Left hindlimb (tissue), 1 donor: ENCODE measurements around the gene RAD51D.
"Not testable (repeated sequence)": the region's sequence is repeated elsewhere in the genome, so short reads cannot be mapped to it uniquely, and the experiment has no call there.

ENCODE experiments used
- DNase-seq: peaks from one replicate; pipeline ENCODE4 v3.0.0-alpha.2; 2018

Gene RAD51D

GRCh38 chr17:35119370-35120165 lies at the start of gene RAD51D:
Gene RAD51D, minus strand, starts transcription at chr17:35119860. Its CDS starts 247 bp downstream, at chr17:35119613.
- peak; percentile 82 for DNase-seq

- DNase-seq = no peak
These were observed 48.0 kb upstream of the RAD51D start for GRCh38 chr17:35167666-35168065.

- no peak for DNase-seq
These were observed 47.4 kb upstream of the RAD51D start for GRCh38 chr17:35167046-35167445.

GRCh38 chr17:35166526-35166925 lies 46.9 kb upstream of the RAD51D start:
- no peak for DNase-seq

GRCh38 chr17:35164716-35165115 lies 45.1 kb upstream of the RAD51D start:
- DNase-seq = no peak

GRCh38 chr17:35163886-35164285 lies 44.2 kb upstream of the RAD51D start:
- DNase-seq = no peak

- no peak for DNase-seq
These were observed 43.1 kb upstream of the RAD51D start for GRCh38 chr17:35162755-35163154.

- no peak for DNase-seq
These were observed 41.7 kb upstream of the RAD51D start for GRCh38 chr17:35161281-35161761.

- DNase-seq = no peak
These were observed 40.9 kb upstream of the RAD51D start for GRCh38 chr17:35160354-35161201.

GRCh38 chr17:35159940-35160339 lies 40.3 kb upstream of the RAD51D start:
- no peak for DNase-seq

- no peak for DNase-seq
These were observed 35.6 kb upstream of the RAD51D start for GRCh38 chr17:35155246-35155645.

- no peak for DNase-seq
These were observed 34.8 kb upstream of the RAD51D start for GRCh38 chr17:35154196-35155165.

GRCh38 chr17:35152421-35153140 lies 32.9 kb upstream of the RAD51D start:
- DNase-seq = no peak

GRCh38 chr17:35151080-35151479 lies 31.4 kb upstream of the RAD51D start:
- DNase-seq = not testable (repeated sequence)

GRCh38 chr17:35149941-35150340 lies 30.3 kb upstream of the RAD51D start:
- no peak for DNase-seq

- DNase-seq = no peak
These were observed 28.5 kb upstream of the RAD51D start for GRCh38 chr17:35148144-35148543.

- no peak for DNase-seq
These were observed 27.8 kb upstream of the RAD51D start, which contains the start of gene UNC45B for GRCh38 chr17:35147375-35147905. Gene UNC45B, plus strand, starts transcription at chr17:35147817. Its CDS starts 447 bp downstream, at chr17:35148264.

- DNase-seq = no peak
These were observed 26.7 kb upstream of the RAD51D start for GRCh38 chr17:35146214-35146833.

- DNase-seq = no peak
These were observed 25.2 kb upstream of the RAD51D start for GRCh38 chr17:35144840-35145239.

GRCh38 chr17:35142467-35142796 lies 22.8 kb upstream of the RAD51D start:
- no peak for DNase-seq
